Transverse colon (tissue), 4 donors: ENCODE measurements around the gene IDH1.

Experiments
- EP300 ChIP-seq: sonication (generic); formaldehyde crosslinking; IDR thresholded peaks from one replicate; pipeline ENCODE4 v1.6.1; 2017; ENCODE audit warnings: antibody characterized with exemption, low read depth
- POLR2A ChIP-seq: fragments of 450-650 bp; IDR thresholded peaks from one replicate; pipeline ENCODE4 v1.6.1; 2016; ENCODE audit warnings: antibody characterized with exemption, mild to moderate bottlenecking, moderate library complexity
- POLR2AphosphoS5 ChIP-seq, 3 donors: sonication (generic); formaldehyde crosslinking; IDR thresholded peaks; one replicate each; pipeline ENCODE4 v1.6.1; 2016; ENCODE audit warnings: antibody characterized with exemption in 3 of 3
- TF ChIP-seq, protein P1 (sequence below), 5 experiments: fragments of 200-600 bp in 3 of 5; fragments of 450-650 bp in 2 of 5; sonication (generic) in 3 of 5; IDR thresholded peaks; 1 replicate in 2 of 5; 2 replicates in 3 of 5; pipeline ENCODE4 v1.5.1; 2016 to 2017; ENCODE audit warnings: antibody characterized with exemption in 5 of 5, inconsistent platforms in 3 of 5, mild to moderate bottlenecking in 2 of 5, moderate library complexity in 1 of 5

GRCh38 chr2:208279236-208279635 is 24.4 kb upstream of the IDH1 start:
- TF ChIP-seq, protein P1, sequence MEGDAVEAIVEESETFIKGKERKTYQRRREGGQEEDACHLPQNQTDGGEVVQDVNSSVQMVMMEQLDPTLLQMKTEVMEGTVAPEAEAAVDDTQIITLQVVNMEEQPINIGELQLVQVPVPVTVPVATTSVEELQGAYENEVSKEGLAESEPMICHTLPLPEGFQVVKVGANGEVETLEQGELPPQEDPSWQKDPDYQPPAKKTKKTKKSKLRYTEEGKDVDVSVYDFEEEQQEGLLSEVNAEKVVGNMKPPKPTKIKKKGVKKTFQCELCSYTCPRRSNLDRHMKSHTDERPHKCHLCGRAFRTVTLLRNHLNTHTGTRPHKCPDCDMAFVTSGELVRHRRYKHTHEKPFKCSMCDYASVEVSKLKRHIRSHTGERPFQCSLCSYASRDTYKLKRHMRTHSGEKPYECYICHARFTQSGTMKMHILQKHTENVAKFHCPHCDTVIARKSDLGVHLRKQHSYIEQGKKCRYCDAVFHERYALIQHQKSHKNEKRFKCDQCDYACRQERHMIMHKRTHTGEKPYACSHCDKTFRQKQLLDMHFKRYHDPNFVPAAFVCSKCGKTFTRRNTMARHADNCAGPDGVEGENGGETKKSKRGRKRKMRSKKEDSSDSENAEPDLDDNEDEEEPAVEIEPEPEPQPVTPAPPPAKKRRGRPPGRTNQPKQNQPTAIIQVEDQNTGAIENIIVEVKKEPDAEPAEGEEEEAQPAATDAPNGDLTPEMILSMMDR (IDR thresholded peaks at IDR 0.05), result no peak
- TF ChIP-seq POLR2A, result no peak
- TF ChIP-seq EP300, result no peak
- no peak for TF ChIP-seq POLR2AphosphoS5 (IDR thresholded peaks at IDR 0.05)
